Measurements from ENCODE around the gene AP1M1. TPM values are rescaled to one million over a fixed set of nuclear protein-coding genes. Genes with fewer than 3 reads are reported as not detected.

The AP1M1 gene
- total RNA-seq, 1 donor from 2014 or later, result 47.4 TPM

DNA sequence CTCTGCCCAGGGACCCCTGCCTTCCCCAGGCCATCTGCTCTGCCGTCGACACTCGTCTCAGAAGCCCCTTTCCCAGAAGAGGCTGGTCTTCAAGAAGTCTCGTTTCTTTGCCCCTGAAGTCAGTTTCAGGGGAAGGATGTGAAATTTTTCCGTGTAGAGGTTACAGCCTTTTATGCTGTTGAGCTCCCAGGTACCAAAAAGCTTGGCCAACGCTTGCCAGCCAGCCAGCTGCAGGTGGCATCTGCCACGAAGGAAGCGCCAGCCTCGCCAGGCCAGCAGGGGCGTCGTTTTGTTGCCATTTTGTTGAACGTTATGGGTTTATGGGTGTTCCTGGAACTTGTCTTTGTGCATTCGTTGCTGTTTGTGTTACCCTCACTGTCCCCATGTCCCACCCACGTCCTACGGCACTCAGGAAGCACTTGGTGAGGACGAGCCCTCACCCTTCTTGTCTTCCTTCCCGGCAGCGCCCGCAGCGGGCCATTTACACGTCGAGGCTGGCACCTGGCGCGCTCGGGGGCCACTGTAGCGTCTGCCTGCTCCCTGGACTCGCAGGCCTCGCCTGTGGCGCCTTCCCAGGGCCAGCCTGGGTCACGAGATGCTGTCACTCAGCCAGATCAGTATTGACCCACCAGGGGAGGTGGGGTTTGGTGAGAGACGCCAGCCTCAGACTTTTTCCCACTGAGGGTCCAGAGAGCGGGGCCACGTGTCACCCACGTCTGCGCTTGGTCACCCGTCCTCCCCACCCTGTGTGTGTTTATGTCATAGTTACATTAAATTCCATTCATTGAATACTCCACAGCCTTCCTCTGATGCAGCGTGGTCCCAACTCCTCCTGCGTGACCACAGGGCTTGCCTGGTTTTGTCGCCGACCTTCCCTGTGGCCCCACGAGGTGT, 37.1 kb downstream of the AP1M1 start:
- H3K36me3 Mint-ChIP-seq (ENCODE audit: insufficient read depth), result peaks cover 19% of the 10 kb centered on the region
- TF ChIP-seq, protein P1, sequence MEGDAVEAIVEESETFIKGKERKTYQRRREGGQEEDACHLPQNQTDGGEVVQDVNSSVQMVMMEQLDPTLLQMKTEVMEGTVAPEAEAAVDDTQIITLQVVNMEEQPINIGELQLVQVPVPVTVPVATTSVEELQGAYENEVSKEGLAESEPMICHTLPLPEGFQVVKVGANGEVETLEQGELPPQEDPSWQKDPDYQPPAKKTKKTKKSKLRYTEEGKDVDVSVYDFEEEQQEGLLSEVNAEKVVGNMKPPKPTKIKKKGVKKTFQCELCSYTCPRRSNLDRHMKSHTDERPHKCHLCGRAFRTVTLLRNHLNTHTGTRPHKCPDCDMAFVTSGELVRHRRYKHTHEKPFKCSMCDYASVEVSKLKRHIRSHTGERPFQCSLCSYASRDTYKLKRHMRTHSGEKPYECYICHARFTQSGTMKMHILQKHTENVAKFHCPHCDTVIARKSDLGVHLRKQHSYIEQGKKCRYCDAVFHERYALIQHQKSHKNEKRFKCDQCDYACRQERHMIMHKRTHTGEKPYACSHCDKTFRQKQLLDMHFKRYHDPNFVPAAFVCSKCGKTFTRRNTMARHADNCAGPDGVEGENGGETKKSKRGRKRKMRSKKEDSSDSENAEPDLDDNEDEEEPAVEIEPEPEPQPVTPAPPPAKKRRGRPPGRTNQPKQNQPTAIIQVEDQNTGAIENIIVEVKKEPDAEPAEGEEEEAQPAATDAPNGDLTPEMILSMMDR (IDR thresholded peaks at IDR 0.05; ENCODE audit: unreplicated experiment), result no peak
- no peak overlapping the region for H3K27ac Mint-ChIP-seq
- no peak for DNase-seq (ENCODE audit: low spot score, unreplicated experiment)
- H3K4me3 Mint-ChIP-seq (ENCODE audit: low read depth), result no peak overlapping the region
- H3K27me3 Mint-ChIP-seq, result no peaks in the 10 kb centered on the region
- no peaks in the 10 kb centered on the region for H3K4me1 Mint-ChIP-seq (ENCODE audit: low read depth)
- no peaks in the 10 kb centered on the region for H3K9me3 Mint-ChIP-seq (ENCODE audit: low read depth)

DNA sequence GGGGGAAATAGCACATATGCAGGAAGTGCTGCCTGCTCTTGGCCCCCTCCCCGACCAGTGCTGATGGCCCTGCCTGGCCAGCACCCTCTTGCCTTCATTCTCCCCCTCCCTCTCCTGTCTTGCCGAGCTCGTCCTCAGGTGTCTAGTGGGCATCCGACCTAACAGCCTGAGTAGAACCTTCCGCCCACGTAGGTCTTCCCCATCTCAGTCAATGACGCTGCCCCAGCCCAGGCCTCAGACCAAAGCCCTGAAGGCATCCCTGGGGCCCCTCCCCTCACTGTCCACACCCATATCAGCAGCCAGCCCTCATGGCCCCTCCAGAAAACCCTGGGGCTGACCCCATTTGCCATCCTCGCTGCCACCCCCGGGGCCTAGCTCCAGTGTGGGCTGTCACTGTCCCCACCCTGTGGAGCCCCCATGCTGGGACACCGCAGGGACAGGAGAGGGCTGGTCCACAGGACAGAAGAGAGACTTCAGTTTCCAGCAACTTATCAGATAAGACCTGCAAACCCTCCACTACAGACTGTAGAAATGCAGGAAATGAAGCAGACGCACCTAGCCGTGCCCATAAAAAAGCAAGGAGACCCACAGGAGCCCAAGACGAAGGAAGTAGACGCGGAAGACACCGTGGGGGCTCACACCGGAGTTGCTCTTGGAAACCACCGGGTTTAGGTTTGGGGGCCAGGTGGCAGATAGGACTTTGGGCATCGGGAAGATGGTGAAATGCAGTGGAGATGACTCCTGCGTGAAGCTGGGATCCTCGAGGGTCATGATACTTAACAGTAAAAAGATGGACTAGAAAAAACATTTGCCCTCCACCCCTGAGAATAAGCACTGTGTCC, 38.3 kb downstream of the AP1M1 start:
- TF ChIP-seq, protein P1 (IDR thresholded peaks at IDR 0.05; ENCODE audit: unreplicated experiment), result no peak
- Mint-ChIP-seq H3K9me3 (ENCODE audit: low read depth) (no peaks in the 10 kb centered on the region), H3K36me3 (ENCODE audit: insufficient read depth) (peaks cover 15% of the 10 kb centered on the region), H3K4me3 (ENCODE audit: low read depth) (no peak overlapping the region), H3K27me3 (no peaks in the 10 kb centered on the region), H3K27ac (no peak overlapping the region), H3K4me1 (ENCODE audit: low read depth) (no peaks in the 10 kb centered on the region)
- no peak for DNase-seq (ENCODE audit: low spot score, unreplicated experiment)

DNA sequence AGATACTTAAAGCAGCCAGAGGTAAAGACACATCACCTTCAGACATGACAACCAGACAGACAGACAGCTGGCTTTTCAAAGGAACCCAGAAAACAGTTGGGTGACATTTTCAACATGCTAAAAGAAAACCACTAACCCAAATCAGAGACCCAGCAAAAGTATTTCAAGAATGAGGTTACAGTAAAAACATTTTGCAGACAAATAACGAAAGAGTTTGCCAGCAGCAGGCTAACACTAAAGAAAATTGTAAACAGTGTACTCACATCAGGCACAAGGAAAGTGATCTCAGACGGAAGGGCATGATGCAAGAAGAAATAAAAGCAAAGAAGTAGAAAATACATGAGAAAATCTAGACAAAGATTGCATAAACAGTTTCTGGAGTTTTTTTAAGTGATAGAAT, 46.4 kb downstream of the AP1M1 start:
- Mint-ChIP-seq H3K4me3 (ENCODE audit: low read depth) (no peak overlapping the region), H3K4me1 (ENCODE audit: low read depth) (no peaks in the 10 kb centered on the region), H3K27ac (no peak overlapping the region), H3K27me3 (peaks cover 4% of the 10 kb centered on the region), H3K9me3 (ENCODE audit: low read depth) (no peaks in the 10 kb centered on the region), H3K36me3 (ENCODE audit: insufficient read depth) (no peaks in the 10 kb centered on the region)
- no peak for DNase-seq (ENCODE audit: low spot score, unreplicated experiment)
- TF ChIP-seq, protein P1 (IDR thresholded peaks at IDR 0.05; ENCODE audit: unreplicated experiment), result no peak

DNA sequence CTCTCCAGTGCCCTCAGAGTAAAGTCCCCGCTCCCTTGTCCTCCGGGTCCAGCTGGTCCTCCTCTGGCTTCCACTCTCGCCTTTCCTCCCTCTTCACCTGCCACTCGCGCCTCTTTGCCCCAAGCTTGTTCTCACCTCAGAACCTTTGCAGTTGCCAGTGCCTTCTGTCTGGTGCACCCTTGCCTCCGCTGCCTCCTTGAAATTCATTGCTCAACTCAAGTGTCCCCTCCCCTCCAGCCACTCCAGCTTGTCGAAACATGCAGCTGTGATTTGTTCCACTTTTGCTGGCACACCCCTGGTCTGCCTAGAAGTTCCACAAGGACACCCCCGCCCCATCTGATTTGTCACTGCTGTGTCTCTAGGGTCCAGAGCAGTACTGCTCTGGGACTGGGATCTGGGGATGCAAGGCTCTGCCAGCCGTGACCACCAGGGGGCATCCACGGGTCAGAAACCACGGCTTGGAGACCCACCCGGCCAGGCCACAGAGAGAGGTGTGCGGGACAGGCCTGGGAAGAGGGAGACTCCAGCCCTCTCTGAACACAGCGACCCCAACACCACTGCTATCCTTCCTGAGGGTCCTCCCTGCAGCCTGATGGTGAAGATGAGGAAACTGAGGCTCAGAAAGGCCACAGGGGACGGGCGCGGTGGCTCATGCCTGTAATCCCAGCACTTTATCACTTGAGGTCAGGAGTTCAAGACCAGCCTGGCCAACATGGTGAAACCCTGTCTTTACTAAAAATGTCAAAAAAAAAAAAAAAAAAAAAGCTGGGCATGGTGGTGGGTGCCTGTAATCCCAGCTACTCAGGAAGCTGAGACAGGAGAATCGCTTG, 49.9 kb downstream of the AP1M1 start:
- Mint-ChIP-seq H3K36me3 (ENCODE audit: insufficient read depth) (no peaks in the 10 kb centered on the region), H3K27me3 (peaks cover 4% of the 10 kb centered on the region), H3K9me3 (ENCODE audit: low read depth) (no peaks in the 10 kb centered on the region), H3K27ac (no peak overlapping the region), H3K4me3 (ENCODE audit: low read depth) (no peak overlapping the region), H3K4me1 (ENCODE audit: low read depth) (no peaks in the 10 kb centered on the region)
- TF ChIP-seq, protein P1 (IDR thresholded peaks at IDR 0.05; ENCODE audit: unreplicated experiment), result peak; percentile 89
- peak; percentile 88 for DNase-seq (ENCODE audit: low spot score, unreplicated experiment)

Measured in progenitor cell of endocrine pancreas (in vitro differentiated cells).